Measurements from ENCODE around the gene MICAL3. TPM values are rescaled to one million over a fixed set of nuclear protein-coding genes. Genes with fewer than 3 reads are reported as not detected.
A peak's percentile ranks its signal among the peaks of the same experiment; 100 is the strongest.

MICAL3 gene
- polyA plus RNA-seq, 3 donors, result 24.8 to 29.0 (median 27.6) TPM

DNA sequence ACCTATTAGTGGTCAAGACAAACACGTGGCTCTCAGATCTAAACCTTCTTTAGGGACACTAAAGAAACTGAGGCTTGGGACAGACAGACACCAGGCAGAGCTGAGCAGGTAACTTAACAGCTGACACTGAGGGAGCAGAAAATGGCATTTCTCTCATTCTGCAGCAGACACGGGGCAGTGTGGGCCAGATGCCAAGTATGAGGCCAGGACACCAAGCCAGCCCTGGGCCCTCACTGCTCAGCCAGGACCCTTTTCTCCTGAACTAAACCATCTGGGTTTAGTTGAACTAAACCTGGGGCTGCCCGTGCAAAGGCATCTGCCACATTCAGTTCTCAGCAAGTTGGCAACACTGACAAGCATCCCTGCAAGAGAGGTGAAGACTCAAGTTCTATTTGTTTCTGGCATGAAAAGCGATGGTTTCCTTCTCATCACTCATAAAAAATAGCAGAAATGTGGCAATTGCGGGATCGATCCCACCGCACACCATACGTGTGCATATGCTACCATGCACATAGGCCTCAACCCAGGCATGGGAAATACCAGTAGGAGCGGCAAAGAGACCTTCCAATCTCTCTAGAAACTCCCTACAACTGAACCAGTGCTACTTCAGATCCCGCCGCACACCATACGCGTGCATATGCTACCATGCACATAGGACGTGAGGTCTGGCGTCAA, 150.0 kb downstream of the MICAL3 start:
- DNase-seq (ENCODE audit: low read depth in 3 of 3, low spot score in 2 of 3), result no peak

- DNase-seq (ENCODE audit: low read depth in 3 of 3, low spot score in 2 of 3), result no peak
Observed at GRCh38 chr22:17873804-17874203, 150.6 kb downstream of the MICAL3 start.

DNA sequence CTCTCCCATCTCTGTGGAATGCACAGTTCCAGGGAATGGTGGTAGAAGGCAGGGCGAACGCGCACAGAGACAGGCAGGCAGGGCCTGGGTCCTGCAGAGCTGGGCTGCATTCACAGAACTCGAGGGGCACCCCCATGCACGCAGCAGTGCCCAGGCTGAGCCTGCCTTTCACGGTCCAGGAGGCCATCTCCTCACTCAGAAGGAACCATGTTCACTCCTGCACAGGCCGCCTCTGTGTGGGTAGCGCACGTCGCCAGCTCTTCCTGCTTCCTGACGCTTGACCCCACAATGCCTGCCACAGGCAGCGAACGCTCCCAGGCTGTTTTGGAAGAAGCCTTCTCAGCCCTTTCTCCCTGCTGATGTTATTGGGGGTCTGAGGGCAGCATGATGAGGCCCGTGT, 151.2 kb downstream of the MICAL3 start:
- DNase-seq (ENCODE audit: low read depth in 3 of 3, low spot score in 2 of 3), result no peak

DNA sequence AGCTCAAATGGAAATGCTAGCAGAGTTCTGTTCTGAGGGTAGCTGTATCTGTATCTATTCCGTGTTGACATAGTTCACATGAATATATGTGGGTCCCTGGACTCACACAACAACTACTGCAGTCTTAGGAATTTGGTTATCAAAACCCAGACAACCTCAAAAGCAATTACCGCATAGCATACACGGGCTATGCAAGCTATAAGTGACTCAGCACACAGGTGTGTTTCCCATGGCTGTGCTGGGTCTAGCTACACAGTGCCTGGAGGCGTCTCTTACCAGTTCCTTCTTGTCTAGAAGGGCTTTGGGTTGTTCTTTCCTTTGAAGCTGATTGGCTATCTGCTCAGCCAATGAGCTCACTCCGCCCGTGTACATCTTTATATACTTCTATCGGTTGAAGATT, 151.9 kb downstream of the MICAL3 start:
- DNase-seq (ENCODE audit: low read depth in 3 of 3, low spot score in 2 of 3), result no peak

GRCh38 chr22:17871726-17872458, 152.5 kb downstream of the MICAL3 start:
- no peak for DNase-seq (ENCODE audit: low read depth in 3 of 3, low spot score in 2 of 3)

DNA sequence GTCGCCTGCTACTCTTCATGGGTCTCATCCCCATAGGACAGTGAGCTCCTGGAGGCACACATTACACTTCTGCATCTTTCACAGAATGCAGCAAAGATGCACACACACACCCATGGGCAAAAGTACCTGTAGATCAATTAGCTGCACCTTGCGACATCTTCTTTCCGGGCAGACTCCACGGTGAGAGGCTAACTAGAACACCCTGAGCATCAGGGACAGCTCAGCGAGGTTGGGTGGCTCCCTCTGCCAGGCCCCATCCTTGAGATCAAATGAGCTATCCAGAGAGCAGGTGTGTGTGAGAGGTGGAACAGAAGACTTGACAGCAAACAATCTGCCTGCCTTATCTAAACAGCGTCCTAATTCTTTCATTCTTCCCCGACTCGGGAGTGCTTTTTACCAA, 154.0 kb downstream of the MICAL3 start:
- no peak for DNase-seq (ENCODE audit: low read depth in 3 of 3, low spot score in 2 of 3)

DNA sequence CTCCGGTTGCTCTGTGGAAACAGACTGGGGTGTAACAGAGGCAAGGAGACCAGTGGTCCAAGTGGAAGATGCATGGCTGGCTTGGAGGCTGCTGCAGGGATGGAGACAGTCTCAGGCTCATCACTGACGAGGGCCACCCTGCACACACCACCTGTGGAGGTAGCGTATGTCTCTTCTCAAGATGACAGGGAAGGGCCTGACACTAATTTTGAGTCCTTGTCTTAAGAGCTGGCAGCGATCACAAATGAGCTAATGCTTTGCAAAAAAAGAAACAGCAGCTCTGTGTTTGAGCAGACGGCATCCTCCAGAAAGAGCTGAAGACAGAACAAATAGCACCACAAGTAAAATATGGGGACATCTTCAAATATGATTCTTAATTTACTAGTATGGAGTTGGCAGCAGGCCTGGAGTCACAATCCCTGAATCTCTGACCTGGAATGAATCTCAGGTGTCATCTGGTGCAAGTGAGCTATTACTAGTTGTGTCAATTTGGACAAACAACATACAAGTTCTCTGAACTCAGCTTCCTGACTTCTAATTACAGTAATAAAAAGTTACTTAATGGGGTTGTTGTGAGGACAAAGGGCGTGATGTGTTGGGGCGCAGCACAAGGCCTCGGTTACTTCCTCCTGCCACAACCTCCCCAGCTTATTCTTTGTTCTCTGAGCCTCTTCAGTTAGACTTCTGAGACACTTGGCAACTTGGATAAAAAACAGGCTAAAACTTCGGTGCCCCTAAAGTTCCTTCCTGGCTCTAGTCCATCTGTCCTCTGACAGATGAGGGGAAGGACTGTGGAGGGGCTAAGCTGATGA, 154.9 kb downstream of the MICAL3 start:
- peak in 1 of 3 donors; percentile 16 for DNase-seq (ENCODE audit: low read depth in 3 of 3, low spot score in 2 of 3)

GRCh38 chr22:17868771-17869170, 155.6 kb downstream of the MICAL3 start:
- no peak for DNase-seq (ENCODE audit: low read depth in 3 of 3, low spot score in 2 of 3)

- DNase-seq (ENCODE audit: low read depth in 3 of 3, low spot score in 2 of 3), result no peak
Observed at GRCh38 chr22:17867160-17867785, 157.1 kb downstream of the MICAL3 start.

GRCh38 chr22:17866621-17867020, 157.7 kb downstream of the MICAL3 start:
- no peak for DNase-seq (ENCODE audit: low read depth in 3 of 3, low spot score in 2 of 3)

DNA sequence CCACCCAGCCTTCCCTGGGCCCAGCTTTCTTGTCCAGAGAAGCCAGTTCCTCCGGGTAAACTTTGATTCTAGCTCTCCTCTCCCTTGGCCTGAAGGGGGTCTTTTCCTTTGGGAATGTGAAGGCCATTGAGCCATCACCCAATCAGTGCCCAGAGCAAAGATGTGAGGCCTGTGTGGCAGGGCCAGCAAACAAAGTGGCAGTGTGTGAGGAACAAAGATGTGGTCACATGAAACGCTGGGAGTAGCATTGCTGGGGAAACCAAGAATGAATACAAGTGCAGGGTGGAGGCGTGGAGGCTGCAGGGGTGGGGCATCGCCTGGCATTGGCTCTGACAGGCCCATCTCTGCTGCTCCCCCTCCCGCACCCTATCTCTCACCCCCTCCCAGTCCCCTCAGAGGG, 158.2 kb downstream of the MICAL3 start:
- no peak for DNase-seq (ENCODE audit: low read depth in 3 of 3, low spot score in 2 of 3)

DNA sequence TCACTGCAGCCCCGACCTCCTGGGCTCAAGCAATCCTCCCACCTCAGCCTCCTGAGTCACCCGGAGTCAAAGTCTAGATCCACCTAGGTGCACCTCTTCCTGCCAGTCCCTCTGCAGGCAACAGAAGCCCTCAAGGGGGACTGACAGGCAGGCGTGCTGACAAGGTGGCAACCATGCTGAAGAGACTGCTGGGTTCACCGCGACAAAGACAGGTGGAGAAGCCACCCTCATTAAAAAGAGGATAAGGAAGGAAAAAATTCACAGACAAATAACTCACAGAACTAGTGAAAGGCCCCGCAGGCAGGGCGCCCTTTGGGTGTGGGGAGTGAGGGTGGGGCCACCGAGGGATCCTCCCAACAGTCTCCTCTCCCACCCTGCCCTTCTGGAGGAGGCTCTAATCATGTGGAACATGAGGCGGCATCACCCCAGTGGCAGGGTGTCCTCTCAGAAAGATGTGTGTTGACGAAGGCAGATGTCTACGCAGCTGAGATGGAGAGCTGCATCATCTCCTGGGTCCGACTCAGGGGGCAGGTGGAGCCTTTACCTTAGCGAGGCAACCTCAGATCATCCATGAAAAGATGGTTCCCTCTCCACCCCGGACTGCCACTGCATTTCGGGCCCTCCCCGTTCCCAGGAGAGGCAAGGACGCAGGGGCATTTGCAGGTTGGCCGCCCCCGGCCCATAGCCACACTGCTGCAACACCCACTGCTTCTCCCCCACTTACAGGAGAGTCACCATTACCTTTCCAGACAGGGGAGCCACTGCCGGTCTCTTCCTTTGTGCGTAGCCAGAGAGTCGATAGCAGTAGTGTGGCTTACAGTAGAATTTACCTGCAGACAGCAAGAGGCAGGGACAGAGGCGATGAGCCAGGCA, 158.9 kb downstream of the MICAL3 start:
- no peak for DNase-seq (ENCODE audit: low read depth in 3 of 3, low spot score in 2 of 3)

- DNase-seq (ENCODE audit: low read depth in 3 of 3, low spot score in 2 of 3), result no peak
Observed at GRCh38 chr22:17864398-17865182, 159.8 kb downstream of the MICAL3 start.

DNA sequence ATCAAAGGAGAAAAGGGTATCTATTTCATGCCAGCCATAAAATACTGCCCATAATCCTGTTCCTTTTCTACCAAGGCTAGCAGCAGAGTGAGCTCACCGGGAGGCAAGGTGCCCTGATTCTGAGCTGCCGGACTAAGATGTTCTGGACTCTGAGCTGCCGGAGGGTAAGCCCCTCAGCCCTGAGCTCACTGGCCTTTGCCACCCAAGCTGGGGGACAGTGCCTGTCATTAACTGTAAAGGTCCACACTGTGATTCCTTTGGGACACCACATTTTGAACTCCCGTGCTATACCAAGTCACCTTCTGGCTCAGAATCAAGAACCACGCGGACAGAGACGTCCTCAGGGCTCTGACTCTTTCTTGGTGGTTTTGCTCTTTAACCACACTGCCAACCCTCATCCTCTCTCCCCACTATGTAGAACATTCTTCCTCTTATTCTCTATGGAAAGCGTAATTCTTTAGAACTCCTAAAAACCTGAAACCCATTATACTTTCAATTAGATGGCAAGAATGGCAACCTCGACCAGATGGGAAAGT, 161.6 kb downstream of the MICAL3 start:
- no peak for DNase-seq (ENCODE audit: low read depth in 3 of 3, low spot score in 2 of 3)

DNA sequence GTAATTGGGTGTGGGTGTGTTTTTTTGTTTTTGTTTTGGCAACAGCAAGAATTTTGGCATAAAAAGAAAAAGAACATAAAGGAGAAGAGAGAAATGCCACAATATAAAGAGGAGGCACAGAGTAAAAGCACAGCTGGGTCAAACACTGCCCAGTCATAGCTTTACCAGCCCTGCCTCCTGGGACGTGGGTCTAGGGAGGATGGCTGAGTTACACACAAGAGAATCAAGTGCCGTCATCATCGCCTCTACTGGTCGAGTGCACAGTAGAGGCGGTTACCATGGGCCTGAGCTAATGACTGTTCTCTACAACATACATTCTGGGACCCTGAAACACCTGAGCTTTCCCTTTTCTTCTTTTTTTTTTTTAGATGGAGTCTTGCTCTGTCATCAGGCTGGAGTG, 162.5 kb downstream of the MICAL3 start:
- DNase-seq (ENCODE audit: low read depth in 3 of 3, low spot score in 2 of 3), result no peak

DNA sequence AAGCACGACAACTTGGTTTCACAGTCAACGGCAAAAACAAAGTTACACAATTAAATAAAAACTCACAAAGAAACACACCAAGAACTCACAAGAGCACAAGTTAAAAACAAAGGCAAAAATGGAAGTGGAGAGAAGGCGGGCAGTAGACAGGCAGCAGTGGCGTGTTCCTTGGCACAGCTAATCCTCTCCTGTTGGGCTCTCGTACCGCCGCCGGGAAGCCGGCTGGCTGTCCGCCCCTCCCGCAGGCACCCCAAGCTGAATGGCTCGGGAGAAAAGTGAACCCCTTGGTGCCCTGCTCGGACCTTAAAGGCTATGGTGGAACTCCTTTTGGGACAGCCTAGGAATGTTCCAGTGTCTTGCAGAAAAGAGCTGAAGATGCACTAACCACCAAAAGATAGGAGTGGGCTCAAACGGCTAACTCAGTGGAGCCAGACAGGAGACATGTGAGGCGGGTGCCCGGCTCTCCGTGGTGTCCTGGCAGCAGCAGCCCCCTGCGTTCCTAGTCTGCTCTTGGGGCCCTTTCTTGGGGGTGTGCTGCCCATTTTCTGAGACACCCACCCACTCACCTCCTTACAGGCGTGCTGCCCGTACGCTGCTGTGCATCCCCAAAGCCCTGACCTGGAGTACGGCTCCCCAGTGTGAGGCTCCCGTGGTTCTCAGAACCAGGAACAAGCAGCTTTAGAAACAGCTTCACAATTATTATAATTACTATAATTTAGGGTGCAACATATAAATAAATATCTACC, 164.0 kb downstream of the MICAL3 start:
- no peak for DNase-seq (ENCODE audit: low read depth in 3 of 3, low spot score in 2 of 3)

GRCh38 chr22:17858033-17858432, 166.3 kb downstream of the MICAL3 start:
- DNase-seq (ENCODE audit: low read depth in 3 of 3, low spot score in 2 of 3), result no peak

DNA sequence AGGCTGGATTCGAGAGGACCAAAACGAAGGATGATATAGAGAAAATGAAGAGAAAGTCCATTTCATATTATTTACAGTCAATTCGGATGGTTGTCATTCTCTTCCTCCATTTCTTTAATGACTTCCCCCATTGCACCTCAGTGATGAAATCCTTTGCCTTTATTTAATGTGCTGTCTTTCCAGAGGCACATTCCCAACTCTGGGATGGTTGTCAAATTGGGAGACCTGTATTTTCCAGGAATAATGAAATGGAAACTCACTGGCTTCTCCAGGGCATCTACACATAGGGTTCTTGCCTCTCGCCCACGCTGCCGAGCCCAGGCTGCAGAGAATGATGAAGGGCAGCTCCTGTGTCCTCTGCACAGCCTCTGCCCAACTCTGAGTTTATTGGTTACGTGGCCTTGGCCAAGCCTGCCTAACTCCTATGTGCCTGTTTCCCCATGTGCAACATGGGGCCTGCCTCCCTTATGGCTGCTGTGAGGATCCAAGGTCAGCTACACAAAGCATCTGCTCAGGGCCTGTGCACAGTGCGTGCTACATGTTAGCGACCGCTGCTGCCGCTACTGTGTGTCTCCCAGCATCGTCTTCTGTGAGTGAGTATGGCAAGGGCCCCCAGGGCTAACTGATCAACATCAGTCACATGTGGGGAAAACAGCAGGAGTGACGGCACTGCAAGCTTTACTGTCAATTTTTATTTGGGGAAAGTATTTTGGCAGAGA, 168.6 kb downstream of the MICAL3 start:
- no peak for DNase-seq (ENCODE audit: low read depth in 3 of 3, low spot score in 2 of 3)

All from right renal cortex interstitium (tissue), 3 donors.